Measurements from ENCODE around the gene CYP19A1. TPM values are rescaled to one million over a fixed set of nuclear protein-coding genes. Genes with fewer than 3 reads are reported as not detected.

The CYP19A1 gene
- total and polyA plus RNA-seq, 7 donors = 0.10 to 0.71 (median 0.41) TPM; not detected in 4

DNA sequence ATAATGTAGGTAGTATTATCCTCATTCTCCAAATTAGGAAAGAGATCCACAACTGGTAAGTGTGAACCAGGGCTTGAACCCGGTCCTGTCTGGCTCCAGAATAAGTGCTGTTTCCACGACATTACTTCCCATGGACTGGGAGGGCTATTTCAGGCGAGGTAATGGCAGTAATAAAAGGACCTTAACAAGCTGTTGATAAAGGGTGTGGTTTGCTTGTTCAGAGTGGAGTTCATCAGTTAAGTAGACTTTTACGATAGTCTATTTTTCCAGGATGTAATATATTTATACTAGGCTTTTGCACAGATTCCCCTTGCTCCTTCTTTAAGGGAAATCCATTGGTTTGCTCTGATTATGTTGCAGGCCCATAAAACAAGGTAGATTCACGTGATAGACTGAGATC, 155.3 kb downstream of the CYP19A1 start:
- H3K27me3 ChIP-seq = no peaks in the 10 kb centered on the region
- no peaks in the 10 kb centered on the region for H3K36me3 ChIP-seq
- intact Hi-C loops (cut with DNase I) = no loop called here
- H3K27ac ChIP-seq = no peak overlapping the region
- 14 to 58% methylated on average over 5 of the region's 5 CpGs for WGBS, 2 donors
- H3K9me3 ChIP-seq = no peaks in the 10 kb centered on the region
- TF ChIP-seq POLR2AphosphoS5 (IDR thresholded peaks at IDR 0.05) (no peak), EP300 (IDR thresholded peaks at IDR 0.05) (no peak), POLR2A (IDR thresholded peaks at IDR 0.05) (no peak)
- TF ChIP-seq, protein P1, sequence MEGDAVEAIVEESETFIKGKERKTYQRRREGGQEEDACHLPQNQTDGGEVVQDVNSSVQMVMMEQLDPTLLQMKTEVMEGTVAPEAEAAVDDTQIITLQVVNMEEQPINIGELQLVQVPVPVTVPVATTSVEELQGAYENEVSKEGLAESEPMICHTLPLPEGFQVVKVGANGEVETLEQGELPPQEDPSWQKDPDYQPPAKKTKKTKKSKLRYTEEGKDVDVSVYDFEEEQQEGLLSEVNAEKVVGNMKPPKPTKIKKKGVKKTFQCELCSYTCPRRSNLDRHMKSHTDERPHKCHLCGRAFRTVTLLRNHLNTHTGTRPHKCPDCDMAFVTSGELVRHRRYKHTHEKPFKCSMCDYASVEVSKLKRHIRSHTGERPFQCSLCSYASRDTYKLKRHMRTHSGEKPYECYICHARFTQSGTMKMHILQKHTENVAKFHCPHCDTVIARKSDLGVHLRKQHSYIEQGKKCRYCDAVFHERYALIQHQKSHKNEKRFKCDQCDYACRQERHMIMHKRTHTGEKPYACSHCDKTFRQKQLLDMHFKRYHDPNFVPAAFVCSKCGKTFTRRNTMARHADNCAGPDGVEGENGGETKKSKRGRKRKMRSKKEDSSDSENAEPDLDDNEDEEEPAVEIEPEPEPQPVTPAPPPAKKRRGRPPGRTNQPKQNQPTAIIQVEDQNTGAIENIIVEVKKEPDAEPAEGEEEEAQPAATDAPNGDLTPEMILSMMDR (IDR thresholded peaks at IDR 0.05) = no peak
- no peak for DNase-seq
- H3K4me3 ChIP-seq = no peak overlapping the region
- H3K4me1 ChIP-seq = no peaks in the 10 kb centered on the region

DNA sequence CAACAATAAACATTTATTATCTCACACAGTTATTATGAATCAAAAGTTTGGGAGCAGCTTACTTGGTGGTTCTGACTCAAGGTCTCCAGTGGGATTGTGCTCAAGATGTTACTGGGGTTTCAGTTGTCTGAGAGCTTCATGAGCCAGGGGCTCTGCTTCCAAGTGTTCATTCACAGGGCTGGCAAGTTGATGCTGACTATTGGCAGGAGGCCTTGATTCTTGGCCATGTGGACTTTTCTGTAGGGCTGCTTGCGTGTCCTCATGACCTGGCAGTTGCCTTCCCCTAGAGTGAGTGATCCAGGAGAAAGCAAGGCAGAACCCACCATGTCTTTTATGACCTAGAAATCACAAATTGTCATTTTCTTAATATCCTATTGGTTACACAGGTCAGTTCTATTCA, 156.5 kb downstream of the CYP19A1 start:
- H3K9me3 ChIP-seq = no peaks in the 10 kb centered on the region
- H3K4me1 ChIP-seq = no peaks in the 10 kb centered on the region
- TF ChIP-seq, protein P1 (IDR thresholded peaks at IDR 0.05) = no peak
- H3K27me3 ChIP-seq = no peaks in the 10 kb centered on the region
- no peak overlapping the region for H3K4me3 ChIP-seq
- DNase-seq = no peak
- H3K36me3 ChIP-seq = no peaks in the 10 kb centered on the region
- H3K27ac ChIP-seq = no peak overlapping the region
- intact Hi-C loops (cut with DNase I) = no loop called here
- WGBS, 2 donors = 0 to 43% methylated on average over 1 of the region's 1 CpG

DNA sequence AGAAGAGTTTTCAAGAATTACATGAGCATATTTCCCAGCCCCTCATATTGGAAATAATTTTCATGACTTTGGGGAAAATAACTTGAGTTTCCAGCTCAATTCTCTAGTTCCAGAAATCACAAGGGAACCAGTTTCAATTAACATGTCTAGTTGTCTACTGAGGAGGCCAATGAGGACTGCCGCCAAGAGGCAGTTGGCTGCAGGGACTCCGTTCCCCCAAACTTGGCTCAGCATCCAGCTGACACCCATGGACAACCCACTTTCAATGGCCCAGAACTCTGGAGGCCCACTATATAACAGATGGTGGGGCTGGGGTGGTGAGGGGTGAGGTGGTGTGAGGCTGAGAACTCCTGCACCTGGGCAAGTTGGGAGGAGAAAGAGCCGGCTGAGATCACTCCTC, 157.2 kb downstream of the CYP19A1 start:
- H3K4me1 ChIP-seq = no peaks in the 10 kb centered on the region
- no peak for DNase-seq
- H3K9me3 ChIP-seq = no peaks in the 10 kb centered on the region
- H3K27ac ChIP-seq = no peak overlapping the region
- no peaks in the 10 kb centered on the region for H3K36me3 ChIP-seq
- H3K4me3 ChIP-seq = no peak overlapping the region
- H3K27me3 ChIP-seq = no peaks in the 10 kb centered on the region
- intact Hi-C loops (cut with DNase I) = no loop called here
- no peak for TF ChIP-seq EP300 (IDR thresholded peaks at IDR 0.05)
- no peak for TF ChIP-seq POLR2AphosphoS5 (IDR thresholded peaks at IDR 0.05)
- TF ChIP-seq, protein P1 (IDR thresholded peaks at IDR 0.05) = no peak
- TF ChIP-seq POLR2A (IDR thresholded peaks at IDR 0.05) = no peak
- 92 to 97% methylated on average over 3 of the region's 3 CpGs for WGBS, 2 donors

DNA sequence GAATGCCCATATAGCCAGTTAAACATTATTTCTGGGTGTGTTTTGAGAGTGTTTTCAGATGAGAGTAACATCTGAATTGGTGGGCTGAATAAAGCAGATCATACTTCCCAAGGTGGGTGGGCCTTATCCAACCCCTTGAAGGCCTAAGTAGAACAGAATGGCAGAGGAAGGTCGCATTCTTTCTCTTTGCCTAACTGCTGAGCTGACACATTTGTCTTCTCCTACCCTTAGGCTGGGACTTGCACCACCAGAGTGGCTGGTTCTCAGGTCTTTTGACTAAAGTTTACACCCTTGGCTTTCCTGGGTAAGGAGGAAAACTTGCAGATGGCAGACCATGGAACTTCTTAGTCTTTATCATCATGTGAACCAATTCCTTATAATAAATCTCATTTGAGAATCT, 157.9 kb downstream of the CYP19A1 start:
- 76 to 86% methylated on average over 1 of the region's 1 CpG for WGBS, 2 donors
- H3K9me3 ChIP-seq = no peaks in the 10 kb centered on the region
- TF ChIP-seq EP300 (IDR thresholded peaks at IDR 0.05) (no peak), POLR2AphosphoS5 (IDR thresholded peaks at IDR 0.05) (no peak), POLR2A (IDR thresholded peaks at IDR 0.05) (no peak)
- TF ChIP-seq, protein P1 (IDR thresholded peaks at IDR 0.05) = no peak
- H3K4me1 ChIP-seq = no peaks in the 10 kb centered on the region
- no peaks in the 10 kb centered on the region for H3K36me3 ChIP-seq
- H3K4me3 ChIP-seq = no peak overlapping the region
- no peak for DNase-seq
- no peak overlapping the region for H3K27ac ChIP-seq
- intact Hi-C loops (cut with DNase I) = no loop called here
- no peaks in the 10 kb centered on the region for H3K27me3 ChIP-seq

DNA sequence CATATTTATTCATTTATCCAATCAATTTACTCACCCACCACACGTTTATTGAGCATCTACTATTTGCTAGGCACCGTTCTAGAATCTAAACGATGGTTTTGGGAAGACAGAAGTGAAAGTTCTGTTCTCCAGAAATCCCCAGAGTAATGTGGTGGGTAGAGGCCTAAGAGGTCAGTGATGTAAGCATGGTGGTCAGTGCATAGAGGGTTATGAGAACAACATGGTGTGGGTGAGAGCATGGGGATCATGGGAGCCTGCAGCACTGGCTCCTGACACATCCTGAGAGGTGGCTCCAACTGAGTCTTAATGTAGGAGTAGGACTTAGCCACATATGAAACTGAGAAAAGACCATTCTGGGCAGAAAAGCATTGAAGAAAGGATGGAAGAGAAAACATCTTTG, 158.4 kb downstream of the CYP19A1 start:
- TF ChIP-seq POLR2A (IDR thresholded peaks at IDR 0.05) = no peak
- no peak for TF ChIP-seq EP300 (IDR thresholded peaks at IDR 0.05)
- TF ChIP-seq, protein P1 (IDR thresholded peaks at IDR 0.05) = no peak
- no peak for TF ChIP-seq POLR2AphosphoS5 (IDR thresholded peaks at IDR 0.05)
- WGBS, 2 donors = 87 to 92% methylated on average over 3 of the region's 3 CpGs
- no peak overlapping the region for H3K4me3 ChIP-seq
- H3K36me3 ChIP-seq = no peaks in the 10 kb centered on the region
- no peak overlapping the region for H3K27ac ChIP-seq
- no peaks in the 10 kb centered on the region for H3K27me3 ChIP-seq
- intact Hi-C loops (cut with DNase I) = no loop called here
- no peaks in the 10 kb centered on the region for H3K4me1 ChIP-seq
- no peaks in the 10 kb centered on the region for H3K9me3 ChIP-seq
- DNase-seq = no peak

Data from sigmoid colon (tissue), 7 donors.